ENCODE results near the gene MUC3A.

Gene MUC3A

DNA sequence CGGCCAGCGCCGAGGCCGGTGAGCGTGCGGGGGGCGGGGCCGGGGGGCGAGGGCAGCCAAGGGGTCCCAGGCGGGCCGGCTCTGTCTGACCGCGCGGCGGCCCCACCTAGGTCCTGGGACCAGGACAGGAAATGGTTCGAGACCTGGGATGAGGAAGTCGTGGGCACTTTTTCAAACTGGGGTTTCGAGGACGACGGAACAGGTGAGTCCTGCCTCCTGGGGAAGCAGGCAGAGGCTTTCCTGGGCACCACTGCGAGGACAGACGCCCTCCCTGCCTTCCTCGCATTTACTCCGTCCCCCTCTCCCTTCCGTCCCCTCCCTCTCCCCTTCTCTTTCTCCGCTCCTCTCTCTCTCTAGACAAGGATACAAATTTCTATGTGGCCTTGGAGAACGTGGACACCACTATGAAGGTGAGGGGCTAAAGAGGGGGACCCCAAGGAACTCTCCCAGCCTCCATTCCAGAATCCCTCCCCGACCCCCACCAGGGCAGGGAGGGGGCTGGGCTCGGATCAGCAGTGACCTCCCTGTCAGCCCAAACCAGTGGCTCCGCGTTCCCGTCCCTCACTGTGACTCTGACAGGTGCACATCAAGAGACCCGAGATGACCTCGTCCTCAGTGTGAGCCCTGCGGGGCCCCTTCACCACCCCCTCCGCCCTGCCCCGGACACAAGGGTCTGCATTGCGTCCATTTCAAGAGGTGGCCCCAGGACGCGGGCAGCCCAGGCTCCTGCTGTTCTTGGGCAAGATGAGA, 17.4 kb downstream of the MUC3A start:
- no peak for DNase-seq (ENCODE audit: low read depth)

DNA sequence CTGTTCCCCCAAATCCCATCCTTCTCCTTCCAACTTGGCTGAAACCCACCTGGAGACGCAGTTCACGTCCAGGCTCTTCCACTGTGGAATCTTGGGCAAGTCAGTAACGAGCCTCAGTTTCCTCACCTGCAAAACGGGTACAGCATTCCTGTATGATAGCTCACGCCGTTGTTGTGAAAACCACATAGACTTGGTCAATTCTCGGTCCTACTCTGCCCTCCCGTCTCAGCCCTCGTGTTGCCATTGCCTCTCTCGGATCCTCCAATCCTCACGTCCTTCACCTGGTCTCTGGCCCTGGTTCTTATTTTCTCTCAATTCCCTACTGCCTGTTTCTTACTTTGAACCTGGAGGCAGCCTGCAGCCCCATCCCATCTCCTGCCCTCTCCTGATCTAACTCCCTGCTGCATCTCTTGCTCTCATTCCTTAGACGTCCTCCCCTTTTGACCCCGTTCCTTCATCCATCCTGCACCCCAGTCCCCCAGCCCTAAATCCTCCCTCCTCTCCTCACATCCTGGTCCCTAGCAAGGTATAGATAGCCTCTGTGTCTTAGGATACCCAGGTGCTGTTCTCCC, 18.0 kb downstream of the MUC3A start:
- no peak for DNase-seq (ENCODE audit: low read depth)
- TF ChIP-seq, protein P1, sequence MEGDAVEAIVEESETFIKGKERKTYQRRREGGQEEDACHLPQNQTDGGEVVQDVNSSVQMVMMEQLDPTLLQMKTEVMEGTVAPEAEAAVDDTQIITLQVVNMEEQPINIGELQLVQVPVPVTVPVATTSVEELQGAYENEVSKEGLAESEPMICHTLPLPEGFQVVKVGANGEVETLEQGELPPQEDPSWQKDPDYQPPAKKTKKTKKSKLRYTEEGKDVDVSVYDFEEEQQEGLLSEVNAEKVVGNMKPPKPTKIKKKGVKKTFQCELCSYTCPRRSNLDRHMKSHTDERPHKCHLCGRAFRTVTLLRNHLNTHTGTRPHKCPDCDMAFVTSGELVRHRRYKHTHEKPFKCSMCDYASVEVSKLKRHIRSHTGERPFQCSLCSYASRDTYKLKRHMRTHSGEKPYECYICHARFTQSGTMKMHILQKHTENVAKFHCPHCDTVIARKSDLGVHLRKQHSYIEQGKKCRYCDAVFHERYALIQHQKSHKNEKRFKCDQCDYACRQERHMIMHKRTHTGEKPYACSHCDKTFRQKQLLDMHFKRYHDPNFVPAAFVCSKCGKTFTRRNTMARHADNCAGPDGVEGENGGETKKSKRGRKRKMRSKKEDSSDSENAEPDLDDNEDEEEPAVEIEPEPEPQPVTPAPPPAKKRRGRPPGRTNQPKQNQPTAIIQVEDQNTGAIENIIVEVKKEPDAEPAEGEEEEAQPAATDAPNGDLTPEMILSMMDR (IDR thresholded peaks at IDR 0.05; ENCODE audit: low read depth, low read length, missing control alignments), result no peak
- H3K4me3 ChIP-seq (ENCODE audit: low read depth, low read length), result no peak overlapping the region

More for the DNA sequence above, 17.4 kb downstream of the MUC3A start:
- TF ChIP-seq, protein P1 (IDR thresholded peaks at IDR 0.05; ENCODE audit: low read depth, low read length, missing control alignments), result no peak
- no peak overlapping the region for H3K4me3 ChIP-seq (ENCODE audit: low read depth, low read length)

DNA sequence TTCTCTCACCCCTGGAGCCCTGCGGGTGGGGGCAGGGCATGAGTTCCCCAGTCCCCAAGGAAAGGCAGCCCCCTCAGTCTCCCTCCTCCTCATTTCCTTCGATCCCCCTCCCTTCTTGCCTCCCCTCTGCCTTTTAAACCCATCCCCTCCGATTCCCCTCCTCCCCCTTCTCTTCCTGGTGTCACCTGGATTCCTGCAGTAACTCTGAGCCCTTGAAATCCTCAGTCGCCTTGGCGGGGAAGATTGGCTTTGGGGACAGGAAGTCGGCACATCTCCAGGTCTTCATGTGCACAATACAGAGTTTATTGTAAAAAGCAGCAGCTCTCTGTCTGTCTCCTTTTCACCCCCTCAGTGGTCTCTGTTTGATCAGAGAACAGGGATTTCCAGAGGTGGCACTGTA, 18.7 kb downstream of the MUC3A start:
- no peak for DNase-seq (ENCODE audit: low read depth)
- no peak overlapping the region for H3K4me3 ChIP-seq (ENCODE audit: low read depth, low read length)
- TF ChIP-seq, protein P1 (IDR thresholded peaks at IDR 0.05; ENCODE audit: low read depth, low read length, missing control alignments), result no peak

DNA sequence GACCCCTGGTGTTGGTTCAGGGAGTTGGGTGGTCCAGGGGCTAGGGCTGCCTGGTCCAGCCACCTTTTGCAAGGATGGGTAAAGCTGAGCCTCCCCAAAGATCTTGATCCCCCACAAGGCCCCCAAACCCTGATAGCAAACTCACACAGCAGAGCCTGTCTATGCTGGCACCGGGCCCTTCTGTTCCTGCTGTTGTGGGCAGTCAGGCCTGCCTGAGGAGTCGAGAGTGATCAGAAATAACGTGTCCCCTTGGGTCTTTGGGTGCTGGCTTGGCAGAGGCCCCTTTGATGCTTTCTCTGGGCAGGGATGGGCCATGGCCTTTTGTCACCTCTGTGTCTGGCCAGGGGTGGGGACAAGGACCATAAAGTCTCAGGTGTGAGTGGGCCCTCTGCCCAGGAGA, 19.3 kb downstream of the MUC3A start:
- no peak overlapping the region for H3K4me3 ChIP-seq (ENCODE audit: low read depth, low read length)
- no peak for DNase-seq (ENCODE audit: low read depth)
- TF ChIP-seq, protein P1 (IDR thresholded peaks at IDR 0.05; ENCODE audit: low read depth, low read length, missing control alignments), result no peak

DNA sequence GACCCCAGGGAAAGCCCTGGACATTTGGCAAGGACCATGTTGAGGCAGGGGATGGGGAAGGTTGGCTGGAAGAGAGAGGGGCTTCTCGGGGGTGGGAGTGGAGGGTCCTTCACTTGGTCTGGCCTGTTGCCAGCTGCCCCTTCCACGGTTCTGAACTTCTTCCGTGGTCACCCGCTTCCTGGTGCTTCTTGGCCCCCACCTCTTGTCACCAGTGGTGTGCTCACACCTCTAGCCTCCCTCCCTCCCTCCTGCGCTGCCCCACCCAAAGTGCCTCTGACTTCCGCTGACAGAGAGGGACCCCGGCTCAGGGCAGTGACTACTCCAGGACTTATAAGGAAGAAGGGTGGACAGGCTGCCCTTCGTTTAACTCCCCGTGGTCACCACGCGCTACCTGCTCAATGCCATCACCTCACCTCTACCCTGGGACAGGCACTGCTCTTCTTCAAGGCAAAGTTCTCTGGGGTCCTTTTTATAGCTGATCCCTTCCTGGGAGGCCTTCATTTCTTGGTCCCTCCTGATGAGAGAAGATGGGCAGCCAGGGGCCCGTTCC, 19.8 kb downstream of the MUC3A start, which contains the start of gene MUC12:
TSS of gene MUC12 (plus strand) at position 500 of the 550 bp plus-strand sequence. CDS start 58 bp downstream, outside the sequence.
- TF ChIP-seq, protein P1 (IDR thresholded peaks at IDR 0.05; ENCODE audit: low read depth, low read length, missing control alignments), result no peak
- no peak for DNase-seq (ENCODE audit: low read depth)
- no peak within 1 kb of the TSS for H3K4me3 ChIP-seq (ENCODE audit: low read depth, low read length)

DNA sequence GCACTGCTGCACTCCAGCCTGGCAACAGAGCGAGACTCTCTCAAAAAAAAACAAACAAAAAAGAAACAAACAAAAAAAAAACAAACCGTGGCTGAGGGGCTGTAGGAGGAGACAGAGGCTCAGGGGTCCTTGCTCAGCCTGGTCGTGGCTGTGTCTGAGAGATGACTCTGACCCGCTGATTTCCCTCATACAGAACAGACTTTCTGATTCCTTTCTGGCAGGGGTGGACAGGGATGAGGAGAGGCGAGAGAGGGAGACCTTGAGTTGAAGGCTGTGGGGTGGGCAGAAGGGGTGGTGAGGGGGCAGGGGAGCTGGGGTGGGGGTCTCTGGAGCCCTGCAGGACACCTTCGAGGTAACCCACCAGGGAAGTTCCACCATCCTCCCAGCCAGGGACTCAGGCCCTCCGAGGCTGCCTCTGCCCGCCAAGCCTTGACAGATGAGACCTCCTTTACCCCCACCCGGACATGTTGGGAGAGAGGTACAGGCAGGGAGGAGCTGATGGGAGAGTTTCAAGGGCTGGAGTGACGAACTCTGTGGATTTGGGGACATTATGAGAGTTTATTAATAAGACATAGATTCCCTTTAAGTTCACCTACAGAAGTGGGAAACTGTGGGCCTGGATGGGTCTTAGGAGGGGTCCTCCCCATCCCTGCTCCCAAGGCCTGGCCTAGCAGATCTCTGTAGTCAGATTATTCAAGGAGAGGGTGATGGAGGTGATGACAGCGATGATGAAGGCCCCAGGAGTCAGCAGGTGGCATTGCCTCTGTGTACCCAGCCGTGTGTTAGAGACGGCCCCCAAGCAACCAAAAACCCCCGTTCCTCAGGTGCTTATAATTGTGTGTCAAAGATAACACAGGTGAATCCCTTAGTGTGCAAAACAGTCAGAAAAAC, 22.0 kb downstream of the MUC3A start:
- no peak for DNase-seq (ENCODE audit: low read depth)
- H3K4me3 ChIP-seq (ENCODE audit: low read depth, low read length), result no peak overlapping the region
- TF ChIP-seq, protein P1 (IDR thresholded peaks at IDR 0.05; ENCODE audit: low read depth, low read length, missing control alignments), result no peak
